ENCODE results near the gene NFKB1. TPM values are rescaled to one million over a fixed set of nuclear protein-coding genes. Genes with fewer than 3 reads are reported as not detected.

Gene NFKB1
- total and polyA plus RNA-seq, 9 of the 15 experiments (the other 6 are each of a cell fraction or from before 2014, with no cell fraction given): 2.4 to 14.5 (median 10.3) TPM

DNA sequence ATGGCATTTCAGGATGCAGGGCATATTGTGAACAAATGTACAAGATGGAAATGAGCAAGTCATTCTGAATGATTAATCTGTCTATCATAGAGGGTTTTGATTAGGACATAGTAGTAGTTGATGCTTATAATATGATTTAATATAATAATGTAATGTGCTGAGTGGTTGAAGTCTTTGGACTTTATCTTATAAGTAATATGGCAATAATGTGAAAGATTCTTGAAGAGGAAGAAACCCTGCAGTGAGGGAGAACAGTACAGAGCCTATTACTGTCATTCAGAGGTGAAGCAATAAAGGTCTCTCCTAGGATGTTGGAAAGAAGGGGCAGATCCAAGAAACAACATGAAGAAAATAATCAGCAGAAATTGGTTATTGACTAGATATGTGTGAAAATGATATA, 16.6 kb downstream of the NFKB1 start:
- H2AFZ ChIP-seq (ENCODE audit: low read depth, low read length): no peak overlapping the region
- no peaks in the 10 kb centered on the region for H3K9me1 ChIP-seq (ENCODE audit: control insufficient read depth, insufficient read depth, low read length)
- H3K36me3 ChIP-seq (ENCODE audit: control insufficient read depth, insufficient read depth, low read length): no peaks in the 10 kb centered on the region
- no peak overlapping the region for H3K4me2 ChIP-seq (ENCODE audit: insufficient read depth, low read length)
- no peak overlapping the region for H3K9ac ChIP-seq (ENCODE audit: insufficient read depth in 1 of 2, low read depth in 2 of 2, low read length in 2 of 2)
- no peak overlapping the region for H3K27ac ChIP-seq (ENCODE audit: extremely low read depth, low read depth, low read length)
- ChIA-PET POLR2A (no interaction called here), CTCF (ENCODE audit: low intra/inter-chr PET ratio) (no interaction called here)
- TF ChIP-seq HMGN3 (IDR thresholded peaks at IDR 0.05; ENCODE audit: borderline replicate concordance, extremely low read depth, insufficient read length, low read depth, low read length) (no peak), TAL1 (IDR thresholded peaks at IDR 0.05) (no peak), MBD2 (IDR thresholded peaks at IDR 0.05; ENCODE audit: borderline replicate concordance, low read depth) (no peak), ETV5 (CRISPR knock-in tag; IDR thresholded peaks at IDR 0.05; ENCODE audit: low read depth) (no peak), SRSF1 (IDR thresholded peaks at IDR 0.05; ENCODE audit: low read depth, low read length) (no peak), SREBF1 (IDR thresholded peaks at IDR 0.05; ENCODE audit: borderline replicate concordance, low read depth, low read length) (no peak), POLR2B (IDR thresholded peaks at IDR 0.05; ENCODE audit: low read depth, partially characterized antibody) (no peak), PML (IDR thresholded peaks at IDR 0.05; ENCODE audit: low read length) (no peak), XRCC4 (IDR thresholded peaks at IDR 0.05; ENCODE audit: extremely low read depth, insufficient read depth, insufficient read length) (no peak), ID3 (CRISPR knock-in tag; IDR thresholded peaks at IDR 0.05) (no peak), ID3 (tag; IDR thresholded peaks at IDR 0.05) (no peak), USF2 (CRISPR knock-in tag; IDR thresholded peaks at IDR 0.05) (no peak)
- TF ChIP-seq, protein P1, sequence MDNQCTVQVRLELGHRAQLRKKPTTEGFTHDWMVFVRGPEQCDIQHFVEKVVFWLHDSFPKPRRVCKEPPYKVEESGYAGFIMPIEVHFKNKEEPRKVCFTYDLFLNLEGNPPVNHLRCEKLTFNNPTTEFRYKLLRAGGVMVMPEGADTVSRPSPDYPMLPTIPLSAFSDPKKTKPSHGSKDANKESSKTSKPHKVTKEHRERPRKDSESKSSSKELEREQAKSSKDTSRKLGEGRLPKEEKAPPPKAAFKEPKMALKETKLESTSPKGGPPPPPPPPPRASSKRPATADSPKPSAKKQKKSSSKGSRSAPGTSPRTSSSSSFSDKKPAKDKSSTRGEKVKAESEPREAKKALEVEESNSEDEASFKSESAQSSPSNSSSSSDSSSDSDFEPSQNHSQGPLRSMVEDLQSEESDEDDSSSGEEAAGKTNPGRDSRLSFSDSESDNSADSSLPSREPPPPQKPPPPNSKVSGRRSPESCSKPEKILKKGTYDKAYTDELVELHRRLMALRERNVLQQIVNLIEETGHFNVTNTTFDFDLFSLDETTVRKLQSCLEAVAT (IDR thresholded peaks at IDR 0.05): no peak
- no TSS peak for BruUV-seq (replicated peaks)
- DNase-seq (ENCODE audit: extremely low read depth in 1 of 4, low spot score in 3 of 4) (no peak), ATAC-seq (no peak), FAIRE-seq (no peak)
- H3K4me1 ChIP-seq (replicated peaks in 1 of 2; ENCODE audit: control insufficient read depth in 2 of 2, insufficient read depth in 2 of 2, low read length in 2 of 2): no peaks in the 10 kb centered on the region
- in situ Hi-C loops (cut with MboI): no loop called here
- no peaks in the 10 kb centered on the region for H4K20me1 ChIP-seq (replicated peaks; ENCODE audit: control insufficient read depth, insufficient read depth, low read length)
- no peak overlapping the region for H3K4me3 ChIP-seq
- no peaks in the 10 kb centered on the region for H3K27me3 ChIP-seq (ENCODE audit: control insufficient read depth in 2 of 2, insufficient read depth in 2 of 2, low read length in 2 of 2)
- no peaks in the 10 kb centered on the region for H3K9me3 ChIP-seq (replicated peaks; ENCODE audit: control insufficient read depth, insufficient read depth, low read depth, low read length)
- H3K79me2 ChIP-seq (ENCODE audit: control insufficient read depth, insufficient read depth, low read length): no peaks in the 10 kb centered on the region
- intact Hi-C loops (cut with micrococcal nuclease): no loop called here

Data from K562 (cell line).